Nephron progenitor cell (in vitro differentiated cells): ENCODE measurements around the gene SUFU.

Experiments used
- DNase-seq: peaks from one replicate; pipeline ENCODE4 v3.0.0; 2021
- H3K27ac Mint-ChIP-seq: 2 replicates; pipeline ENCODE4 v1.8.0; 2021; ENCODE audit warnings: mild to moderate bottlenecking, moderate library complexity, mixed read lengths
- H3K27me3 Mint-ChIP-seq: 2 replicates; pipeline ENCODE4 v1.8.0; 2021; ENCODE audit warnings: mild to moderate bottlenecking, low read depth, mixed read lengths; ENCODE audit not compliant: poor library complexity
- H3K36me3 Mint-ChIP-seq: 2 replicates; pipeline ENCODE4 v1.8.0; 2021; ENCODE audit warnings: low read depth, mixed read lengths
- H3K4me1 Mint-ChIP-seq: 2 replicates; pipeline ENCODE4 v1.8.0; 2021; ENCODE audit warnings: mixed read lengths
- H3K4me3 Mint-ChIP-seq: 2 replicates; pipeline ENCODE4 v1.8.0; 2021; ENCODE audit warnings: mild to moderate bottlenecking, moderate library complexity, mixed read lengths
- H3K9me3 Mint-ChIP-seq: 2 replicates; pipeline ENCODE4 v1.8.0; 2021; ENCODE audit warnings: mild to moderate bottlenecking, moderate library complexity, mixed read lengths
- CTCF ChIP-seq: fragments of 200-600 bp; sonication (generic); IDR thresholded peaks from 2 replicates; pipeline ENCODE4 v1.5.0; 2021; ENCODE audit warnings: antibody characterized with exemption

The SUFU gene

GRCh38 chr10:102681696-102682095 lies 177.9 kb downstream of the SUFU start:
- no peak overlapping the region for H3K27ac Mint-ChIP-seq
- H3K27me3 Mint-ChIP-seq, result no peaks in the 10 kb centered on the region
- H3K4me3 Mint-ChIP-seq, result no peak overlapping the region
- no peak for DNase-seq
- TF ChIP-seq CTCF, result no peak
- peaks cover 52% of the 10 kb centered on the region for H3K4me1 Mint-ChIP-seq
- H3K36me3 Mint-ChIP-seq, result peaks cover 48% of the 10 kb centered on the region
- H3K9me3 Mint-ChIP-seq, result no peaks in the 10 kb centered on the region

GRCh38 chr10:102682416-102682815 lies 178.6 kb downstream of the SUFU start:
- Mint-ChIP-seq H3K4me3 (no peak overlapping the region), H3K9me3 (no peaks in the 10 kb centered on the region), H3K4me1 (peaks cover 45% of the 10 kb centered on the region), H3K36me3 (peaks cover 48% of the 10 kb centered on the region), H3K27me3 (no peaks in the 10 kb centered on the region), H3K27ac (peak overlapping the region; percentile 65)
- TF ChIP-seq CTCF, result no peak
- no peak for DNase-seq

GRCh38 chr10:102682981-102683380 lies 179.2 kb downstream of the SUFU start:
- DNase-seq, result no peak
- peaks cover 54% of the 10 kb centered on the region for H3K36me3 Mint-ChIP-seq
- TF ChIP-seq CTCF, result no peak
- H3K9me3 Mint-ChIP-seq, result no peaks in the 10 kb centered on the region
- no peak overlapping the region for H3K27ac Mint-ChIP-seq
- H3K4me3 Mint-ChIP-seq, result no peak overlapping the region
- H3K4me1 Mint-ChIP-seq, result peaks cover 39% of the 10 kb centered on the region
- H3K27me3 Mint-ChIP-seq, result no peaks in the 10 kb centered on the region
